ENCODE data around the gene MDC1. TPM values are rescaled to one million over a fixed set of nuclear protein-coding genes. Genes with fewer than 3 reads are reported as not detected.

Gene MDC1
- polyA plus RNA-seq, 6 donors from 2014 or later: 2.0 to 8.3 (median 3.5) TPM

DNA sequence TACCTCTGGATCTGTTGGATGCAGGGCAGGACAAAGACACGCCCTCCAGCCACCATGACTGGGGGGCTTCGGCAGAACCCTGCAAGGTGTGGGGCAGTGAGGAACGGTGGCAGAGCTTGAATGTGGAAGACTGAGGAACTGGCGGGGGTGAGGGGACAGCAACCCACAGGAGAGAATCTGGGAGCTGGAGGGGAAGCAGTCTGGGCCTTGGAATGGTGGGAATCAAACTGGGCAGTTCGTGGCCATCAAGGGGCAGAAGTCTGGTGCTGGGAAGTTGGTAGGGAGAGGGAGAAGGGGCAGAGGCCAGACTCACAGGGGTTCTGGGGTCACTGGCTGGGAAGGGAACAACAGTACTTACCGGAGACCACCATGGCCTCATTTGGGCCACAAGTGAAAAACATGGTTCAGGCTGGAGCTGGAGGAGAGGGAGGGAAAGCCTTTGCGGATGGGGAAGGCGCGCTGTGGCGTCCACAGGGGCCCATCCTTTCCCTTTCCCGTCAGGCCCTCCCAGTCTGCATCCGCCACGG lies 24.8 kb upstream of the MDC1 start:
- no peaks in the 10 kb centered on the region for H3K36me3 Mint-ChIP-seq
- no peak for ATAC-seq (ENCODE audit: low read depth in 2 of 2)
- H3K9me3 Mint-ChIP-seq: no peaks in the 10 kb centered on the region
- no peaks in the 10 kb centered on the region for H3K27me3 Mint-ChIP-seq
- peak overlapping the region in 5 of 6 donors; percentile 41 to 87 (median 72) for H3K27ac Mint-ChIP-seq
- H3K4me3 Mint-ChIP-seq: peak overlapping the region; percentile 83 to 96 (median 92)
- H3K4me1 Mint-ChIP-seq: peaks cover 44 to 50% (median 44%) of the 10 kb centered on the region in 3 donors
- DNase-seq: no peak

DNA sequence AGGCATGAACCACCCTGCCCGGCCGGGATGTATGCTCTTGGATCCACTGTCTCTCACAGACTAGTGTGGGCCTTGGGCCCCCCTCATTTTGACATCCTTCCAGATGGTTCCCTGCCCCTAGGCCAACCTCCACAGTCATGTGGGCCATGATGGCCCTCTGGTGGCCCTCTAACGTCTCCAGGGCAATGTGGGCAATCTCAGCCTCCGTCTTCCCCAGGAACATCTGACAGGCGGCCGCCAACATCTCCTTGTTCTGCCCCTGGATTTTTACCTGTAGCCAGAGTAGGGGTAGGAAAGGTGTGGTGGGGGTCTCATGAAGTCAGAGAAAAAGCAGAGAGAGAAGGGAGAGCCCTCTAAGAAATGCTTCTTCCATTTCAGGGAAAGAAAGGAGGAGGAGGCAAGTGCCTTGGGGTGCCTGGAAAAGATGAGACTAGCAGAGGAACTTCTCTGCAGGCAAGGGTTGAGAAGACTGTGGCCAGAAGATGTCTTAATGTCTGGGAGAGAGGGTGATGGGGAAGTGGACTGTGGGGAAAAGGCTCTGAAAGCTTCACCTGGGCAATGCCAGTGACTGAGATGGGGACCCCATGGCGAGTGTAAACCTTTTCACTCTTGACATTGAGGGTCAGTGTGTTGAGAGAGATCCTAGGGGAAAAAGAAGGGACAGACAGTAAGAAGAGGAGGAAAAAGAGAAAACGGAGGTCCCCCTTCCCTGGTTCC lies 24.1 kb upstream of the MDC1 start:
- Mint-ChIP-seq H3K27ac (peak overlapping the region in 5 of 6 donors; percentile 41 to 84 (median 66)), H3K36me3 (no peaks in the 10 kb centered on the region), H3K4me3 (peak overlapping the region; percentile 83 to 96 (median 92)), H3K4me1 (peaks cover 47 to 55% (median 51%) of the 10 kb centered on the region in 3 donors), H3K27me3 (no peaks in the 10 kb centered on the region), H3K9me3 (no peaks in the 10 kb centered on the region)
- DNase-seq: no peak
- no peak for ATAC-seq (ENCODE audit: low read depth in 2 of 2)

DNA sequence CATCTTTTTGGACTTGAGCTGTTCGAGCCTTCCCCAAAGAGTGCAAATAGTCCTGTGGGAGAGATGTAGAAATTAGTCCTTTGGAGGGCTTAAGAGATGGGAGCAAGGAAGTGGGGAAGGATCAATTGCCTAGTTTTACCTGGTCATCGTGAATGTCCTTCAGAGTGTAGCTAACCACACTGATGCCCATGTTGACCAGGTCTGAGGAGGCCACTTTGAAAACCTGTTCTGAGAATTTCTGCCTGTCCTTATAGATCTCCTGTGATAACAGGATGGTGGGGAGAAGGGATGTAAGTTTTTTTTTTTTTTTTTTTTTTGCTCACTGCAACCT lies 23.4 kb upstream of the MDC1 start:
- DNase-seq (no peak), ATAC-seq (ENCODE audit: low read depth in 2 of 2) (no peak)
- Mint-ChIP-seq H3K27me3 (no peaks in the 10 kb centered on the region), H3K4me1 (peaks cover 54 to 61% (median 58%) of the 10 kb centered on the region in 3 donors), H3K9me3 (no peaks in the 10 kb centered on the region), H3K27ac (no peak overlapping the region), H3K36me3 (no peaks in the 10 kb centered on the region), H3K4me3 (peak overlapping the region in 3 of 8 donors; percentile 0 to 55 (median 39))

DNA sequence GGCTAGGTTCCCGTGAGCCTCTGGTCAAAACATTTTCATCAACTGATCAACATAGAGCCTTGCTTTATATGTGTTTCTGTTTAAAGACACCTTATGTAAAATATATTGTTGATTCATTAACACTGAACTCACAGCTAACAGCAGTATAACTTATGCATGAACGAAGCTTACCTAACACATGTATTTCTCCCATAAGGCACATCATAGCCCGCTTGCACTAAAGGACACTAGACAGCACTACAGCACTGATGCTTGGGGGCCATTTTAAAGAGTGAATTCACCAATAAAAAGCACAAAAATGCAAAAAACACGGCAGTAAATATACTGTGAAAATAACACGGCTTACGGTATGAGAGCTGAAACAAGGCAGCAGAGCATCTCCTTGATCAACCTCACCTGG lies 21.5 kb upstream of the MDC1 start:
- Mint-ChIP-seq H3K4me1 (peaks cover 43 to 62% (median 44%) of the 10 kb centered on the region in 3 donors), H3K4me3 (peak overlapping the region in 1 of 8 donors; percentile 72), H3K9me3 (no peaks in the 10 kb centered on the region), H3K27ac (no peak overlapping the region), H3K36me3 (no peaks in the 10 kb centered on the region), H3K27me3 (no peaks in the 10 kb centered on the region)
- DNase-seq (no peak), ATAC-seq (ENCODE audit: low read depth in 2 of 2) (no peak)

DNA sequence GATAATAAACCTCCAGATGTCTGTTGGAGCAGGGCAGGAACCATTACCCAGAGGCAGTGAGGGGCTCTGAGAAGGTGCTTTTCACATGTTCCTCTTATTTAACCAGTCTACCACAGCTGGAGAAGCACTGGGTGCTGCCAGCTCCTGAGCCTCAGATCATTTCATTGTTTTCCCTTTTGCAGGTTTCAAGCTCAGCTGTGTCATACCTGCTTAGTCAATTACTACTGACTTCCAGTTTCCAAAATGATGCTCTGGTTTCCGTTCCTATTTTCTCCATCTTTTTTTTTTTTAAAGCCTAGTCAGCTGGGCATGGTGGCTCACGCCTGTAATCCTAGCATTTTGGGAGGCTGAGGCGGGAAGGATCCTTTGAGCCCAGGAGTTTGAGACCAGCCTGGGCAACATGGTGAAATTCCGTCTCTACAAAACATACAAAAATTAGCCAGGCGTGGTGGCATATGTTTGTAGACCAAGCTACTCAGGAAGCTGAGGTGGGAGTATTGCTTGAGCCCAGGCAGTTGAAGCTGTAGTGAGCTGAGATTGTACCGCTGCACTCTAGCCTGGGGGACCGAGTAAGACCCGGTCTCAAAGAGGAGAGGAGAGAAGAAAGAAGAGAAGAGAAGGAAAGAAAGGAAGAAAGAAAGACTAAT lies 18.7 kb upstream of the MDC1 start:
- no peaks in the 10 kb centered on the region for H3K36me3 Mint-ChIP-seq
- peaks cover 25 to 51% (median 27%) of the 10 kb centered on the region in 3 donors for H3K4me1 Mint-ChIP-seq
- no peaks in the 10 kb centered on the region for H3K9me3 Mint-ChIP-seq
- no peaks in the 10 kb centered on the region for H3K27me3 Mint-ChIP-seq
- peak; percentile 53 for DNase-seq
- peak overlapping the region in 4 of 6 donors; percentile 12 to 93 (median 89) for H3K27ac Mint-ChIP-seq
- peak; percentile 77 to 81 for ATAC-seq (ENCODE audit: low read depth in 2 of 2)
- H3K4me3 Mint-ChIP-seq: peak overlapping the region in 7 of 8 donors; percentile 22 to 82 (median 73)

DNA sequence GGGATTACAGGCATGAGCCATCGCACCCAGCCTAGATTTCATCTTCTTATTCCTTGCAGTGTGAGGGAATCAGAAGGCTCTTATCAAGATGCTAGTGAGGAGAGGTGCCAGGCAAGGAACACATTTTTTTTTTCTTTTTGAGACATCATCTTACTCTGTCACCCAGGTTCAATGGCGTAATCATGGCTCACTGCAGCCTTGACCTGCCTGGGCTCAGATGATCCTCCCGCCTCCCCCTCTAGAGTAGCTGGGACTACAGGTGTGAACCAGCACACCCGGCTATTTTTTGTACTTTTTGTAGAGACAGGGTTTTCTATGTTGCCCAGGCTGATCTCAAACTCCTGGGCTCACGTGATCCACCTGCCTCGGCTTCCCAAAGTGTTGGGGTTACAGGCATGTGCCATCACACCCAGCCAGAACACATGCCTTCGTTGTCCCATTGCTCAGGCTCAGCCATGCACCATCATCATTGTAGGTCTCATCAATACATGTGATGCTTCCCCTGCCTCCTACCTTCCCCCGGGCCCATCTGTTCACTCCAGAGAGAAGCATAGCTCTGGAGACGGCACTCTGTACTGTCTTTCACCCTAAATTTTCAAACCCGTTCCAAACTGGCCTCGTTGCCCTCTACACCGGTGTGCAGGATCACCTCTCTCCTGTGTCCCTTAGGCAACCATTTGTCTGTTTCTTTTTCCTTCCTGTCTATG lies 15.3 kb upstream of the MDC1 start:
- Mint-ChIP-seq H3K9me3 (no peaks in the 10 kb centered on the region), H3K4me1 (peaks cover 28 to 49% (median 32%) of the 10 kb centered on the region in 3 donors), H3K4me3 (peak overlapping the region in 1 of 8 donors; percentile 32), H3K36me3 (no peaks in the 10 kb centered on the region), H3K27ac (peak overlapping the region in 2 of 6 donors; percentile 15 to 61), H3K27me3 (no peaks in the 10 kb centered on the region)
- DNase-seq (no peak), ATAC-seq (ENCODE audit: low read depth in 2 of 2) (no peak)

DNA sequence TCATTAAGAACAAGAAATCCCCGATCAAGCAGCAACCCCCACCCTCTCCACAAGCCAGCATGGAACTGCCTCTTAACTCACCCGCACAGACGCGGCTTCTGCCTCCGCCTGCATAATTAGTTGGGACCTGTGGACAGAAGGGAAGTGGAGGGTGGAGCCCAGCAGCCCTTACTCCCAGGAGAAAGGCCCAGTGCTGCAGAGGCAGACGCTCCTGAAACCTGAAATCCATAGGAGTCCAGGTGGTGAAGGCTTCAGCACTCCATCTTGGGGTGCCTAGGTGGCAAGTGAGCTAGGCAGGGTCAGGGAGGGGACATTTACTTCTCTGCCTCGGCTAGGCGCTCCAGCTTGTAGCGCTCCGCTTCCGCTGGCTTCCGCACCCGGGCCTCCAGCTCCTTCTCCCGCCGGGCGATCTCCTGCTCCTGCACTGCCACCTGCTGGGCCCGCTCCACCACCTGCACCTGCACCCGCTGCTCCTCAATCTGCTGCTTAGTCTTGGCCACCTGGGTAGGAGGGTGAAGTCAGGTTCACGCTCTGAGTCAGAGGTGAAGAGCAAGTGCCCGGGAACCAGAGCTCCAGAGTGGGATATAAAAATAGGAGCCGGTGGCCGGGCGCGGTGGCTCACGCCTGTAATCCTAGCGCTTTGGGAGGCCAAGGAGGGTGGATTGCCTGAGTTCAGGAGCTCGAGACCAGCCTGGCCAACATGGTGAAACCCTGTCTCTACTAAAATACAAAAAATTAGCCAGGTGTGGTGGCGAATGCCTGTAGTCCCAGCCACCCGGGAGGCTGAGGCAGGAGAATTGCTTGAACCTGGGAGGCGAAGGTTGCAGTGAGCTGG lies 13.7 kb upstream of the MDC1 start:
- peak overlapping the region in 2 of 6 donors; percentile 39 to 53 for H3K27ac Mint-ChIP-seq
- peaks cover 15 to 33% (median 17%) of the 10 kb centered on the region in 3 donors for H3K4me1 Mint-ChIP-seq
- H3K4me3 Mint-ChIP-seq: peak overlapping the region in 5 of 8 donors; percentile 25 to 52 (median 32)
- ATAC-seq (ENCODE audit: low read depth in 2 of 2) (peak; percentile 77 to 80), DNase-seq (peak; percentile 74)
- no peaks in the 10 kb centered on the region for H3K36me3 Mint-ChIP-seq
- H3K27me3 Mint-ChIP-seq: no peaks in the 10 kb centered on the region
- H3K9me3 Mint-ChIP-seq: no peaks in the 10 kb centered on the region

DNA sequence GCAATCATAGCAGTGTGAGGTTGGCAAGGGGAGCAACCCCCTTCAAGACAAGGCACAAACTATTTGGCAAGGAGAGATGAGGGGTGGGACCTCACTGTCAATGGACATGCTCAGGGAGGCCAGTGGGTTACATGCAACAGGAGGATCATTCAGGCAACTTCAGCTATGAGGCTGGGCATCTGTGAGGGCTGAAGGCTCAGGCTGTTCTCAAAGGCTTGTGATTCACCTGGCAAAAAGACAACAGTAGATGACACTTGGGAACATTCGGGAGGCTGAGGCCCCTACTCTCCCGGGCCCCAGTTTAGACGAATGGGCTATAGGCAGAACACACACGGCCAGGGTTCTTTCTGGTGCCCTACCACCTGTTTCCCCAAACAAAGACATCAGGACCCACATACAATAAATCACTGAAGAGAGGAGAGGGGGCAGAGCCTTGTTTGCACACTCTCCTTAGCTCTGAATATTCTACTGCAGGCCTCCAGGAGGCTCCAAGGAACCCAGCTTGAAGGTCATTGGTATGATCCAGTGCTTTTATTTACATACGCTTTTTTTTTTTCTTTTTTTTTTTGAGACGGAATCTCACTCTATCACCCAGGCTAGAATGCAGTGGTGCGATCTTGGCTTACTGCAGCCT lies 11.0 kb upstream of the MDC1 start:
- H3K27ac Mint-ChIP-seq: peak overlapping the region in 3 of 6 donors; percentile 22 to 83 (median 81)
- H3K4me3 Mint-ChIP-seq: no peak overlapping the region
- H3K4me1 Mint-ChIP-seq: peaks cover 19 to 41% (median 34%) of the 10 kb centered on the region in 3 donors
- DNase-seq: no peak
- peaks cover under 1 to 19% of the 10 kb centered on the region in 2 donors for H3K36me3 Mint-ChIP-seq
- no peaks in the 10 kb centered on the region for H3K27me3 Mint-ChIP-seq
- no peaks in the 10 kb centered on the region for H3K9me3 Mint-ChIP-seq
- no peak for ATAC-seq (ENCODE audit: low read depth in 2 of 2)

DNA sequence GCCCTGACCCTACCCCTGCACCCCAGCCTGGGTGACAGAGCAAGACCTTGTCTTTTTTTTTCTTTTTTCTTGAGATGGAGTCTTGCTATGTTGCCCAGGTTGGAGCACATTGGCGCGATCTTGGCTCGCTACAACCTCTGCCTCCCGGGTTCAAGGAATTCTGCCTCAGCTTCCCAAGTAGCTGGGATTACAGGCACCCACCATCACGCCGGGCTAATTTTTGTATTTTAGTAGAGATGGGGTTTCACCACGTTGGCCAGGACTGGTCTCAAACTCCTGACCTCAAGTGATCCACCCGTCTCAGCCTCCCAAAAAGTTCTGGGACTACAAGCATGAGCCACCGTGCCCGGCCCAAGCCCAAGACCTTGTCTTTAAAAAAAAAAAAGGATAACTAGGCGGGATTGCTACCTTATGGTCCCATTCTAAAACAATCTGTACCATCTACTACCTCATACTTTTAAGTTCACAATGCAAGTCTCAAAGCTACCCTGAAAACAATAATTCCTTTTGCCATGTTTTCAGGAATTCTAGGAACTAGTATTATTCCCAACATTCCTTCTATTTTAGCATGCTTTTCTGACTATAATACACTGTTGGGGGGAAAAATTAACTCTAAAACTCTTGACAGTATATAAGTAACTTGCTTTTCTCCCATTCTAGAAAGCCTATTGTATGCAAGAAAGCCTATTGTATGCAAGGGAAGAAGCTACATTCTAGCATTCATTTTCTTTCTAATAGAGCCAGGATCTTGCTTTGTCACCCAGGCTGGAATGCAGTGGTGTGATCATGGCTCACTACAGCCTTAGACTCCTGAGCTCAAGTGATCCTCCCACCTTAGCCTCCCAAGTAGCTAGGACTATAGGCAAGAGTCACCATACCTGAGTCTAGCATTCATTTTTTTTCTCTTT lies 9.7 kb upstream of the MDC1 start:
- H3K36me3 Mint-ChIP-seq: peaks cover 7 to 25% of the 10 kb centered on the region in 2 donors
- ATAC-seq (ENCODE audit: low read depth in 2 of 2) (no peak), DNase-seq (no peak)
- H3K4me1 Mint-ChIP-seq: peaks cover 30 to 48% (median 46%) of the 10 kb centered on the region in 3 donors
- no peaks in the 10 kb centered on the region for H3K27me3 Mint-ChIP-seq
- H3K27ac Mint-ChIP-seq: peak overlapping the region in 2 of 6 donors; percentile 53 to 62
- no peaks in the 10 kb centered on the region for H3K9me3 Mint-ChIP-seq
- no peak overlapping the region for H3K4me3 Mint-ChIP-seq

DNA sequence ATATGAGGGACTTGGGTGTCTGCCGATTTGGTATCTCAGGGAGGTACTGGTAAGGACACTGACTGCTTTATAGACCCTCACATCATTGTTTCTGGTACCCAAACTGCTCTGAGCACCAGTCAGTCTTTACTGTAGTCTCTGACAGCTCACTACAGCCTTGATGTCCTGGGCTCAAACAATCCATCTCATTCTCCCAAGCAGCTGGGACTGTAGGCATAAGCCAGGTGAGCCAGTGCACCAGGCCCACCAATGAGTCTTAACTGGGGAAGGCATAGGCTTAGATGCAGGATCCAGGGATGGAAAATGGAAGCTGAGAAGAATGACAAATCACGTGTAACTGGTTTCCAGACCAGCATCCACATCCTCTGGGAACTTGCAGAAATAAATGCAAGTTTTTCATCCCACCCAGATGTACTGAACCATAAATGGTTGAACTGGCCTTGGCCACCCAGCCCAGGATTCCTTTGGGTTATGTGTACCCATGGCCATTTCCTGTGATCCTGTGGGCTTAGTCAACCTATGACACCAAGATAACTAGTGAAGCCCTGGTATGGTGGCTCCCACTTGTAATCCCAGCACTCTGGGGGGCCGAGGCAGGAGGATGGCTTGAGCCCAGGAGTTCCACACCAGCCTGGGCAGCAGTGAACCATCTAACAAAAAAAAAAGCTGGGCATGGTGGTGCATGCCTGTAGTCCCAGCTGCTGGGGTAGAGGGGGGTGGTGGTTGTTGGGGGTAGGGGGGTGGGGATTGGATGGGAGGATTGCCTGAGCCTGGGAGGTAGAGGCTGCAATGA lies 8.8 kb upstream of the MDC1 start:
- Mint-ChIP-seq H3K4me1 (peaks cover 31 to 50% (median 48%) of the 10 kb centered on the region in 3 donors), H3K27me3 (no peaks in the 10 kb centered on the region), H3K27ac (peak overlapping the region in 4 of 6 donors; percentile 42 to 75 (median 69)), H3K9me3 (no peaks in the 10 kb centered on the region), H3K4me3 (no peak overlapping the region), H3K36me3 (peaks cover 7 to 25% of the 10 kb centered on the region in 2 donors)
- ATAC-seq (ENCODE audit: low read depth in 2 of 2): no peak
- no peak for DNase-seq

Measured in naive B cell (primary cell).